ENCODE measurements around the gene TNS1.
"Not testable (repeated sequence)": the region's sequence is repeated elsewhere in the genome, so short reads cannot be mapped to it uniquely, and the experiment has no call there.

TNS1 gene

DNA sequence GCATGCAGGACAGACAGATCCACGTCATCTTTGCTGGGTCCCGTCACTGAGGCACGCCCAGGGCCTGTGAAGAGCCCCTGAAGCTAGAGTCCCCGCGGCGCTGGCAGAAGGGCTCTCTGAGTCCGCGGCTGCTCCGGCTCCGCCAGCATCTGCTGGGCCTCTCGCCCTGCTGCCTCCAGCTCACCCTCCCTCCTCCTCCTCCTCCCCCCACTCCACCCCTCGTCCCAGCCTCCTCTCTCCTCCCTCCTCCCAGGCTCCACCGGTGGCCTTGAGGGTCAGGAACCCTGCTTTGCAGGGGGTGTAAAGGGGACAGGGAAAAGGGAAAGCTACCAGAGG lies at the start of gene TNS1:
TNS1 (minus strand) TSS at position 151 of the 336 bp plus-strand sequence; CDS start at position 28, 123 bp downstream.
- DNase-seq, result no peak

GRCh38 chr2:218051903-218052302 lies 49.1 kb upstream of the TNS1 start:
- DNase-seq, result no peak

DNA sequence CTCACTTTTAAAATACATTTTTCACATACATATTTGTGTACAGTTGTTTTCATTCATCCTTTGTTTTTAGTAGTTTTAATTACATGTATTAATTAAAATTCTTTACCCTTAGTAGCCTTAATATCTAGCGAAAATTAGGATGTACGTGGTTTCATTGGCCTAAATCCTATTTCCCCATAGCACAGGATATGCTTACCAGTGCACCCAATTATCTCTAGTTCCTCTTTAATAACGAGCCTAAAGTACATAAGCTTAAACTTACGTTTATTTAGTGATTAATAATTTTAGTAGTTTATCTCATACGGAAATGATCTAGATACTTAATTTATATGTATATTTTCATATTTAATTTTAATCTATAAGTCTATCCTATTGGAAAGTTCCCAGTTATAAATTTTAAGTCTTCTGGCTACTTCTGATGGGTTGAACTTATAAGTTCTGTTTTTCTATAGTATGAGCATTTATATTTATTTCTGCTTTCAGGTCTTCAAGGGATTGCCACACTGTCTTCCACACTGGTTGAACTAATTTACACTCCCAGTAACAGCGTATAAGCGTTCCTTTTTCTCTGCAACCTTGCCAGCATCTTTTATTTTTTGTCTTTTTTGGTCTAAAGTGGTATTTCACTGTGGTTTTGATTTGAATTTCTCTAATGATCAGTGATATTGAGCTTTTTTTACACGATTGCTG lies 44.9 kb upstream of the TNS1 start:
- DNase-seq, result no peak

DNA sequence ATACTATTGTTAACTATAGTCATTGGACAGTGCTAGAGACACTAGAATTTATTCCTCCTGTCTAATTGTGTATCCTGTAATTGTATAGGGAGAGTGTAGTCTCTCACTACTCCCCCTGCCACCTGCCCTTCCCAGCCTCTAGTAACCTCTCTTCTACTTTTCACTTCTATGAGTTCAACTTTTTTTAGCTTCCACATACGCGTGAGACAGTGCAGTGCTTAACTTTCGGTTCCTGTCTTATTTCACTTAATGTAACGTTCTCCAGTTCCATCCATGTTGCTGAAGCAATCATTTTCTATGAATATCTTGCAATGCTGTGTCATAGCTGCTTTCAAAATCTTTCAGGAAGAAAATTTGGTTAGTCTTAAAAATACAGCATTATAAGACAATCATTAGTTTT lies 43.4 kb upstream of the TNS1 start:
- no peak for DNase-seq

GRCh38 chr2:218044599-218044998 lies 41.8 kb upstream of the TNS1 start:
- DNase-seq, result not testable (repeated sequence)

- no peak for DNase-seq
Observed at GRCh38 chr2:218043701-218044109, 40.9 kb upstream of the TNS1 start.

DNA sequence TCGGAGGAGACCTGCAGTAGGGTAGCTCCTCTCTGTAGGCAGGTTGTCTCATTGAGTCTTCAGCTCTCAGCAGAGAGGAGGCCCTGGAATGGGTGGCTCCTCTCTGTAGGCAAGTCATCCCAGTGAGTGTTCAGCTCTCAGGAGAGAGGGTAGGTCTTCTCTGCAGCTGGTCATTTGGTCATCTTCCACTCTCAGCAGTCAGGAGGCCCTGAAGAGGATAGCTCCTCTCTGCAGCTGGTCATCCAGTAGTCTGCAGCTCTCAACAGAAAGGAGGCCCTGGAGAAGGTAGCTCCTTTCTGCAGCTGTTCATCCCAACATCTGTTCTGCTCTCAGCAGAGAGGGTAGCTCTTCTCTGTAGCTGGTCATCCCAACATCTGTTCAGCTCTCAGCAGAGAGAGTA lies 40.3 kb upstream of the TNS1 start:
- DNase-seq, result no peak

DNA sequence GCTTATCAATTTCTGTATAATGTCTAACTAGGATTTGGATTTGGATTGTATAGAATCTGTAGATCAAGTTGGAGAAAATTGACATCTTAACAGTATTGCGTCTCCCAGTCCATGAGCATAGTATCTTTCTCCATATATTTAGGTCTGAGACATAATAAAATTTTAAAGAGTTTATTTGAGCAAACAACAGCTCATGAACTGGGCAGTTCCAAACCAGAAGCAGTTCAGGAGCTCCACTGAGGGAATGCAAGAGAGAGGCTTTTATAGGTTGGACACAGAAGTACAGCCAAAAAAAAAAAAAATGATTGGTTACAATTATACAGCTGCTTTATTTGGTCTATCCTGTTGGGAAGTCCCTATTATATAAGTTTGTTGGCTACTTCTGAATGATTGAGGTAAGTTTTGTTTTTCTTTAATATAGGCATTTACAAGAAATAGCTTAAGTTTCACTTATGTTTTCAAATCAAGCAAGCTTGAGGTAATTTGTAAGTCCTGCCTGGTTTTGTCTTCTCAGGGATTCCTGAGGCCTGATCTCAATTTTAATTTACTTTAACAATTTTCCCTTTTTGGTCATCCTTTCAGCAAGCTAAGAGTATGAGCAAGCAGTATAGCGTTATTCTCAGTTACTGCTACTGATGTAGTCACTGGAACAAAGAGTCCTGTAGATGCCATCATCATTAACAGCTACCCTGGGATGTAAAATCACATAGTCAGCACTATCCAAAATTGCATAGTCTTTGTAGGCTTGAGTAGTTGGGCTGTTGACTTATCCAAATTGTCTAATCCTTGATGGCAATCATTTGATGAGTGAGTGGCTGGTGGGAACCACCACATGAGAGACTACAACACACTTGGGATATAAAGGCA lies 38.7 kb upstream of the TNS1 start:
- DNase-seq, result no peak

- no peak for DNase-seq
Observed at GRCh38 chr2:218040883-218041282, 38.1 kb upstream of the TNS1 start.

GRCh38 chr2:218039171-218039570 lies 36.4 kb upstream of the TNS1 start:
- no peak for DNase-seq

DNA sequence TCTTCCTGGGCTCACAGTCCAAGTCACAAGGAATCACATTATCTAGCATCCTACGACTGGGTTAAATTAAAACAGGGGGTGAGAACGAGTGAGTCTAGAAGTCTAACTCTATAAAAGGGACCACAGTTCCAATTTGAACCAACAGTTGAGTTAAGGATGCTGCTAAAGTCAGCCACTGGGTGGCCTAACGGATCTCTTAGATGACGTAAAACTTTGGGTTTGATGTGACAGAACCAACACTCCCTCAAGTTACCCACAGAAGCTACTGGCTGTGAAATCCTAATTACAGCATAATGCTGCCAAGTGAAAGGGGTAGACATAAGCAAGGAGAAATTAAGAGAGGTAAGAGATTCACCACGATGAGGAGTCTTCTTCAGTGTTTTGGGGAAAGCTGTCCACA lies 33.6 kb upstream of the TNS1 start:
- no peak for DNase-seq

- DNase-seq, result no peak
Observed at GRCh38 chr2:218035463-218036100, 32.8 kb upstream of the TNS1 start.

GRCh38 chr2:218034497-218035213 lies 31.9 kb upstream of the TNS1 start:
- peak; percentile 44 to 68 for DNase-seq

- no peak for DNase-seq
Observed at GRCh38 chr2:218033590-218034496, 31.0 kb upstream of the TNS1 start.

DNA sequence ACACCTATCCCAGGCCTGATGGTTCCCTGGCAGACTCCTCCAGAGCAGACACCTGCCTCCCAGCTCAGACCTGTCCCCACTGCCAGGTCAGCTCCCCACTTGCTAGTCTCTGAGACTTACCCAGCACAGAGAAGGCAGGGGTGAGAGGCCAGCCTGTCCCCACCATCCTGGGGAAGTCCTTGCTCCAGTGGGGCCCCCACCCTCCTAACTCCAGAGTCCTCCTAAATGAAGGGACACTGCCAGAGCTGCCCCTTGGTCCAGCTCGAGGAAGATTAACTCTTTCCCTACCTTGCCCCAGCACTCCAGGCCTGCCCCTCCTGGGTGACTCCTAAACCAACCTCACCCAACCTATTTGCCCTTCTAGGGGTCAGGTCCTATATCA lies 30.4 kb upstream of the TNS1 start:
- DNase-seq, result no peak

- DNase-seq, result no peak
Observed at GRCh38 chr2:218032336-218033171, 29.8 kb upstream of the TNS1 start.

DNA sequence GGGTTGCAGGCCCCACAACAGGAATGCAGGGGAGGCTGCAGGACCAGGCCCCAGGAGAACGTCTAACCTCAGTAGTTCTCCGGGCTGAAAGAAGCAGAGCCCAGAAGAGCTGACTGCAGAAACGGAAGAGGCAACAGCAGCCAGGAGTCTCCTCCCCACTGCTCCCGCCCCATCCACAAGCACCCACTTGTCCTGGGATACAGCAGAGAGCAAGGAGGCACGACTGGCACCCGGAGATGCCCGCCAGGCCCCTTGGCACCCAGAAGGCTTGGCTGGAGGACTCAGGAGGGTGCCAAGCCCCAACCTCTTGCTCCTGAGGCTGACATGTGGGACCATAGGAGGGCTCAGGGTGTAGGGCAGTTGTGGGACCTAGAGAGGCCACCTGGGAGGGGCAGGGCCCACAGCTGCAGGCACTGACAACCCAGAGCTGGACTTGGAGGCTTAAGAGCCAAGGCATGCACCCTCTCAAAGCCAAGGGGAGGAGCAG lies 29.0 kb upstream of the TNS1 start:
- no peak for DNase-seq

DNA sequence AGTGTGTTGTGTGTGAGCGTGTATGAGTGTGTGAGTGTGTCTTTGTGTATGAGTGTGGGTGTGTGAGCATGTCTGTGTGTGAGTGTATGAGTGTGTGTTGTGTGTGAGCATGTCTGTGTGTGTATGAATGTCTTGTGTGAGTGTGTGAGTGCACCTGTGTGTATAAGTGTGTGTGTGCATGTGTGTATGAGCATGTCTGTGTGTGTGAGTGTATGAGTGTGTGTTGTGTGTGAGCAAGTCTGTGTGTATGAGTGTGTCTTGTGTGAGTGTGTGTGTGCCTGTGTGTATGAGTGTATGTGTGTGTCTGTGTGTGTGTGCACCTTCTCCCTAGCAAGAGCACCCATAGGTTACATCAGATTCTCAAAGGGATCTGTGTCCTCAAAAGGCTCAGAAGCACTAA lies 28.5 kb upstream of the TNS1 start:
- no peak for DNase-seq

- no peak for DNase-seq
Observed at GRCh38 chr2:218030409-218031195, 27.8 kb upstream of the TNS1 start.

Data from SHP77 (cell line).